Fibroblast of skin of left biceps (primary cell): Measurements from ENCODE around the gene AGAP1.

Source experiments
- DNase-seq, 2 experiments: peaks; one replicate each; pipeline ENCODE4 v3.0.0-alpha.2; 2013; ENCODE audit warnings: low read depth in 2 of 2

Gene AGAP1

DNA sequence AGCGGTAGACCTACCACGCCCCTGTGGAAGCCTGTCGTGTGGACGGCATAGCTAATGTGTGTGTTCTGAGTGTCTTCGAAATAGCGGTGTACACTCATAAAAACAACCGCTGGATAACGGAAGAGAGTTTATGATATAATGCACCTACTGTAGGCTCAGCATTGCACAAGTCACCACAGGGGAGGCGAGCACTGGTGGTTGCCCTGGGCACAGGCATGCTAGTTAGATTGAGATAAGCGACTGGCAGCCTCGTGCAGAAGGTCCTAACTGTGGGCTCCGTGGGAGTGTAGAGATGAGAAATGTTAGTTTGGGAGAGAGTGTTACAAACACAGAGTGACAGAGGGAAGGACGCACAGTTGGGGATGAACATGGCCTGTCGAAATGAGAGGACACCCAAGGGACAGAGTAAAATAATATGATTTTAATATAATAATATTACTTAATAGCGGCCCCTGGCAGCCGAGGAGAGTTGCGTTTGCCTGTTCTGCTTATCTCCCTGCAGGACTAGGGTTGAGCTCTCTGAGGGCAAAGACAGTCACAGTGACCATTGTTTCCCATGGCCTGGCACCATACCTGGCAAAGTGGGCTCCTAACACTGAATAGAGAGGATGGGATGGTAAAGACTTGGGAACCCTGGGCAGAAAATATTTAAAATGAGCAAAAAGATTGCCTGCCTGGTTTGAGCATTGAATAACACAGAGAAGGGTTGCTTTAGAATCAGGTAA, 470.2 kb downstream of the AGAP1 start:
- DNase-seq = no peak

DNA sequence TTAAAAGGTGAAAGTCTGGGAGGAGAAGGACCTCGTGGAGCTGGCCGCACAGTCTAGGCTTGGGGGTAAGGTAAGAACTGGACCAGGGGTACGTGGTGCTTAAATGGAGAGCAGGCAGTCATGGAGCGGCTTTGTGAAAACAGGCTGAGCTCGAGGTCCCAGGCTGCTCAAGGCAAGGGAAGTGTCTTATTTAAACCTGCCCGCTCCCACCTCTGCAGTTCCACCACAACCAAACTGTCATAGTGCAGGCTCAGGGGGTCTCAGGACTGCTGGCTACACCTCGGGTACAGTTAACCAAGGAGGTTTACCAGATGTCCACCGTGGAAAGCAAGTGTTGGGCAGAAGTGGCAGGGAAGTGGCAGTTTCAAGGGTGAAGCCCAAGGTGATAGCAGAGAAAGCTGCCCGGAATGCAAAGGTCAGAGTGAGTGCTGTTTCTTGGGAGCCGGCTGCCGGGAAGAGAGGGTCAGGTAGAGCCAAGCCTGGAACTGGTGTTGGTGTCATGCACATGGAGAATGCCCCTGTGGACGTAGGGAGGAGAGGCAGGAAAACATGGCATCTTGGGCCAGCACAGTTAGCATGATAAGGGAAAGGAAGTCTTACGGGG, 471.0 kb downstream of the AGAP1 start:
- DNase-seq = no peak

DNA sequence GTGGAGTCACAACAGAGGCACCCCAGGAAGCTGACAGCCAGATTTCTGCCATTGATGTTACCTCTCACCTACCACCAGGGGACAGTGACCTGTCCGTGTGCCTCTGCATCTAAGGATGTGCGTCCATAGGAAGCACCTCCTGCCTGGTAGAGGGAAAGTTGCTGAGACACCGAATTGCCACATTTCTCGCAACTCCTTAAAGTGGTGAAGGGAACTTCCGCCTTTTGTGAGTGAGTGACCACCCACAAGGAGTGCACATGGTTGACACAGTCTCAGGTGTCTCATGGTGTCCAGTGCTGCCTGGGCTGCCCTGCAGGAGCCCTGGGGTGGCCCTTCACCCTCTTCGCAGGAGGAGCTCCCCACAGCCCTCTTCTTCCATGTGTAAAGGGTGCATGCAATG, 472.6 kb downstream of the AGAP1 start:
- DNase-seq = no peak

GRCh38 chr2:235966932-235967757, 473.3 kb downstream of the AGAP1 start:
- no peak for DNase-seq

DNA sequence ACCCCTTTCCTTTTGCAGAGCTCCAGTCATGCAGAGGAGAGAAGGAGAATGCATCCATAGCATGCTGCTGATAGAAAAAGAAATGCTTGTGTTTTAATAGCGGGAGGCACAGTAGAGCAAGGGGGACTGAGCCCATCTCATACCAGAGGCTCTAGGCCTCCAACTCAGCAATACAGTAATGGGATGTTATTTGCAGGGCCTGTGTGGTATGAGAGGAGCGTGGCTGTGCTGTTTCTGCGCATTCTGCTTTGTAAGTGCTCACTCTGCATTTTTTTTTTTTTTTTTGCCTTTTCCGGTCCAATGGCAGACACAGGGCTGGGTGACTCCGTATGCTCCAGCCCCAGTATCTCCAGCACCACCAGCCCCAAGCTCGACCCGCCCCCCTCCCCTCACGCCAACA, 474.3 kb downstream of the AGAP1 start:
- no peak for DNase-seq

DNA sequence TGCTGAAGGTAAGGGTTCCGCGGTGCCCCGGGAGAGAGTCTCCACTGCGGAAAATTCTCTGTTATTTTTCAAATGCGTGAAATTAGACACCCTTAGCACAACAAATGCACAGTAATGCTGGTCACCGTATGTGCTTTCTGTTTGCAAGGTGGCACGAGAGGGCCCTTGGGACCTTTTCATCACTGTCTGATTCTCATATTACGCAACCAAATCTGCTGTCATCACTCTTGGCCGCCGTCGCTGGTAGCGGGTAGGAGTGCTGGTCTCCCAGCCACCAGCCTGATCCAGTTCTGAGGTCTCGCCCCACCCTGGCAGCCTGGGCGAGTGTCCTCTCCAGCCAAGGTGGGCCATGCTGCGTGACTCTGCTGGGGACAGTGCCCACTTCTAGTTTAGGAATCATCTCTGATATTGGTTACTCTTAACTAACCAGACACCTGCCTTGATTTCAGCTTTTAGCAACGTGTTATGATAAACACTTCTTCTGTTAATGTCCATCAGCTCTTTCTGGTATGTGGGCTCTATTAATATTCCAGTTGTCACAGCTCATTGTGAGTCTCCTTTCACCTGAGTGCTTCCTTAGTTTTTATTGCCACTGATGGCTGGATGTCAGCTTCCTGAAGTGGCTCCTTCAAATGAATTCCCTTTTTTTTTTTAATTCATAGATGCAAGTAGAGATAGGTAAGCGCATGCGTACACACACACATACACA, 474.9 kb downstream of the AGAP1 start:
- no peak for DNase-seq

GRCh38 chr2:235970204-235971040, 476.6 kb downstream of the AGAP1 start:
- DNase-seq = no peak

DNA sequence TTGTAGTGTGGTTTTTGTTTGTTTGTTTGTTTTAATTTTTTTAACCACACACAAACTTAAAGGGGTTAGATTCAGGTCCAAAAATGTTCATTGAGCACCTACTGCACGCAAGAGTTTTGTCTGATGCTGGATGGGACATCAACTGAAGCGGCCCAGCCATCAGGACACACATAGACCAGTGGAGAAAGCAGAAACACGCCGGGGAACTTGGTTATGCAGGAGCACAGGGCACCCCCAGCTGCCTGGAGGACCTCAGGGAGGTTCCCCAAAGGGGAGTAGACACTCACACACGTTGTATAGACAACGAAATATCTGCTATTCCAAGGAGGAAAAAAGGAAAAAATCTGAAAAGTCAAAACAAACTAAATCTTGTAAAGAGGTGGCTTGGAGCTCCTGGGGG, 482.7 kb downstream of the AGAP1 start:
- DNase-seq = no peak

DNA sequence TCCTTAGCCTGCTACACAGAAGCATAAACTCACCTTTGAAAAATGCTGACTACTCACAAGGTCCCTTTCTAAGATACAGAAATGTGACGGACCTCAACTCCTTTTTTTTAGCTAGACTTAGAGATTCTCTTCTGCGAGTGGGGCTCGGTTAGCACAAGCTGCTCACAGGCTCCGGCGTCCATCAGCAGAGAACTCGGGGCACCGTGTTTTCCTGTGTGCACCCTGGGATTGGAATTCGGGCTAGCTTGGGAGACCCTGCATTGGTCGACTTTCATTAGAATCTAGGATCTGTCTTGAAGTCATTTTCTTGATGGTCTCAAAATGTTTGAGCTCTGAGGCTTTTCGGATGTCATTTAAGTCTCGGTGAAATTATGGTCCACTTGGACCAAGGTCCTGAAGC, 483.1 kb downstream of the AGAP1 start:
- no peak for DNase-seq

DNA sequence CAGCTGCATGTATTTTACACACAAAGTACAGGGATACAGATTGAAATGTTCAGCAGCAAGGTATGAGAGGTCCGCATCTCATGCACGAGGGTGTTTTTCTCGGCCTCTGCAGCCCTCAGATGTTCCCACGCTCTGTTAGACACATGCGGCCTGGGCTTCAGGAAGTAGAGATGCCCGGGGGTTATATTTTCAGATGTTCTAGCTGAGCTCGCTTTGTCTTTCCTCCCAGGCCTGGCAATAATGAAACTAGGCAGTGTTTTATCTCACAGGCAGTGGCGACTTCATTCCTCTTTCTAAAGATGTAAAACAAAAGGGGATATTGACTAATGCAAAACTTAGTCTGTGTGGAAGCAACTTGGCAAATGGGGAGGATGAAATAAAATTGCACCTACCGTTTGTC, 483.6 kb downstream of the AGAP1 start:
- DNase-seq = no peak

DNA sequence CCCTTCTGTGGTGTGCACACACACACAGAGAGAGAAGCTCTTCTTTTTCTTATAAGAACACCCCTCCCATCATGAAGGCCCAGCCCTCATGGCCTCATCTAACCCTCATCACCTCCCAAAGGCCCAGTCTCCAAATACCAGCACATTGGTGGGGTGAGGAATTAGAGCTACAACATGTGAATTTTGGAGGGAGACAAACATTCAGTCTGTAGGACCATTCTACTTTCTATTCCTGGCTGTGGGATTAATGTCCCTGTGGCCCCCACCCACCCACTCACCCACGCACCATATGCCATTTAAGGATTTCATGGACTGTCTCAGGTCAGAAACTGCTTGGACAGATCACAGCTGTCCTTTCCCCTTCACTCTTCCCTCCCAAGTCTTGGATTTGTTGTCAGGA, 484.2 kb downstream of the AGAP1 start:
- DNase-seq = no peak

- no peak for DNase-seq
These were observed 485.2 kb downstream of the AGAP1 start for GRCh38 chr2:235979037-235979436.

GRCh38 chr2:235979753-235980435, 486.1 kb downstream of the AGAP1 start:
- DNase-seq = no peak

DNA sequence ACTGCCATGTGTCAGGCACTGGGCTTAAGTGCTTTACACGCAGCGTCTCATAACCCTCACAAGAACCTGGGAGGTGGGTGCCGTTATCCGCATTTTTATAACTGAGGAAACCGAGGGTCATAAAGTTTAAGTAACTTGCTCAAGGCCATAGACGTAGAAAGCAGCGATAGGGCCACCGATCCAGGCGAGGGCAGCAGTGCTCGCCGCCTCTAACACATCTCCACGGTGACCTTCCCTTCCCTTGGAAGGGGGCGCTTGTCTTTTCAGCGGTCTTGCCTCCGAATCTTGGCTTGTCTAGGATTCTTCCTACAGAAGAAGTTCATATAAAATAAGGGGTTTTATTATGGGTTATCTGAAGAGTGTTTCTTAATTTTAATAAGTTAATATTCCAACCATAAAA, 487.8 kb downstream of the AGAP1 start:
- no peak for DNase-seq

DNA sequence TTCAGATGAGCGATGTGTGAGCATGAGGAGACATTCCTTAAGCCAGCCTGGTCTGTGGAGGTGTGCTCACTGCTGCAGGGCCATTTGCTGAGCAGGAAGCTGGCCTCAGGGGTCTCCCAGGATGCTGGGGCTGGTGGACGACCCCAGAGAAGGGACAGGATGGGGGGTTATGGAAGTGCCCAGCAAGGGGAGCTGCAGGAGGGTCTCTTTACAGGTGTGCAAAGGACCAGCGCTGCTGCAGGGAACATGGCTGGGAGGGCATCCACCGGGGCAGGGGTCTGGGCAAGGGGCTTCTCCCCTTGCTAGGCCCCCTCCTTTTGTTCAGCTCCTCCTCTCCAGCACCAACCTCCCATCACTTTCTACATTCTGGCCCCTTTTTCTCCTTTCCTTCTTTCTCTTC, 489.2 kb downstream of the AGAP1 start:
- DNase-seq = no peak

DNA sequence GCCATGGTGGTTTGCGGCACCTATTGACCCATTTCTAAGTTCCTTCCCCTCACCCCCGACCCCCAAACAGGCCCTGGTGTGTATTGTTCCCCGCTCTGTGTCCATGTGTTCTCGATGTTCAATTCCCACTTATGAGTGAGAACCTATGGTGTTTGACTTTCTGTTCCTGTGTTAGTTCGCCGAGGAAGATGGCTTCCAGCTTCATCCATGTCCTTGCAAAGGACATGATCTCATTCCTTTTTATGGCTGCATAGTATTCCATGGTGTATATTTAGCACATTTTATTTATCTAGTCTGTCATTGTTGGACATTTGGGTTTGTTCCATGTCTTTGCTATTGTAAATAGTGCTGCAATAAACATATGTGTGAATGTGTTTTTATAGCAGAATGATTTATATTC, 490.7 kb downstream of the AGAP1 start:
- DNase-seq = no peak

GRCh38 chr2:235986361-235986760, 492.5 kb downstream of the AGAP1 start:
- DNase-seq = no peak

DNA sequence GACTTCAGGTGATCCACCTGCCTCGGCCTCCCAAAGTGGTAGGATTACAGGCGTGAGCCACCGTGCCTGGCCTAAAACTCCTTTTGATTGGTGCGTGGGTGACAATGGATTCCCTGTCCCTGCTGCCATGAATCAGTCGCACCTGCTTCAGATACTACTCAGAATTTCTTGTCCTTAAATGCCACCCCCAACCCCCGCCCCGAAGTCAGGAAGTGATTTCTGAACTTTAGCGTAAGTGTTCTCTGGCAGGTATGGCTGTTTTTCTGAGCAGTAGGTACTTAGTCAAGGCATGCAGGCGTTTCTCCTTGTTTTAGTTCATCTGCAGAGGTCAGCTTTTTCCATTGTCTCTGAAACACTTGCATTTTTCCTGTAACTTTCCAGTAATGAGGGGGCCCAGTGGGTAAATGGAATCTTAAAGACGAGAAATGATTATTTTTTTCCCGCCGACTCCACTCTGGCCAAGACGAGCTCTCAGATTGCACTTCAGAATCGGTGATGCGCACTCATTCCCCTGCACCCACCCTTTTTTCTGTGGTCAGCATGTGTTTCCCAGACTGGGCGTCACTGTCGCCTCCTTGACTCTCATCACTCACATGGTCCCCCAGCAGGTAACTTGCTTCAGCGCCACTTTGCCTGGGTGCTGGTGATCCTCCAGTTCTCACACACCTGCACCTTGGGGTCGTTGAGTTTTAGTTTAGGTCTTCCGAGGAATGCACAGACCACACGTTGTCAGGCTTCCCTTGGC, 494.6 kb downstream of the AGAP1 start:
- DNase-seq = no peak

GRCh38 chr2:235989591-235989990, 495.7 kb downstream of the AGAP1 start:
- no peak for DNase-seq

- DNase-seq = no peak
These were observed 496.5 kb downstream of the AGAP1 start for GRCh38 chr2:235990344-235990743.
